G401.6 (cell line): ENCODE measurements around the gene LRP1-AS.
A peak's percentile ranks its signal among the peaks of the same experiment; 100 is the strongest.

ENCODE experiments used
- FAIRE-seq: peaks from 2 replicates; lab custom pipeline; 2012; peaks lifted over from hg19 to GRCh38; lab: Jason Lieb, UNC

LRP1-AS gene

GRCh38 chr12:57146961-57147944, at the start of gene LRP1-AS:
LRP1-AS (minus strand) TSS chr12:57147619.
- no peak for FAIRE-seq

GRCh38 chr12:57196956-57197355, 49.5 kb upstream of the LRP1-AS start:
- no peak for FAIRE-seq

- no peak for FAIRE-seq
These were observed 49.0 kb upstream of the LRP1-AS start for GRCh38 chr12:57196439-57196838.

GRCh38 chr12:57195611-57196371, 48.4 kb upstream of the LRP1-AS start:
- FAIRE-seq: no peak

GRCh38 chr12:57195186-57195585, 47.8 kb upstream of the LRP1-AS start:
- no peak for FAIRE-seq

GRCh38 chr12:57194253-57194652, 46.8 kb upstream of the LRP1-AS start:
- FAIRE-seq: no peak

GRCh38 chr12:57193706-57194245, 46.4 kb upstream of the LRP1-AS start:
- FAIRE-seq: no peak

GRCh38 chr12:57192920-57193319, 45.5 kb upstream of the LRP1-AS start:
- no peak for FAIRE-seq

- FAIRE-seq: no peak
These were observed 44.0 kb upstream of the LRP1-AS start for GRCh38 chr12:57191410-57191809.

GRCh38 chr12:57190821-57191220, 43.4 kb upstream of the LRP1-AS start:
- FAIRE-seq: no peak

GRCh38 chr12:57190037-57190436, 42.6 kb upstream of the LRP1-AS start:
- FAIRE-seq: no peak

- FAIRE-seq: no peak
These were observed 40.6 kb upstream of the LRP1-AS start for GRCh38 chr12:57188090-57188425.

GRCh38 chr12:57187222-57188089, 40.0 kb upstream of the LRP1-AS start:
- FAIRE-seq: no peak

- FAIRE-seq: no peak
These were observed 38.6 kb upstream of the LRP1-AS start for GRCh38 chr12:57185906-57186508.

- no peak for FAIRE-seq
These were observed 38.0 kb upstream of the LRP1-AS start for GRCh38 chr12:57185403-57185802.

GRCh38 chr12:57183939-57184725, 36.7 kb upstream of the LRP1-AS start:
- FAIRE-seq: no peak

GRCh38 chr12:57182918-57183575, 35.6 kb upstream of the LRP1-AS start:
- peak; percentile 84 for FAIRE-seq

GRCh38 chr12:57181561-57182155, 34.2 kb upstream of the LRP1-AS start:
- FAIRE-seq: no peak

GRCh38 chr12:57181072-57181471, 33.7 kb upstream of the LRP1-AS start:
- no peak for FAIRE-seq
